Measurements from ENCODE around the gene NOL6.

DNA sequence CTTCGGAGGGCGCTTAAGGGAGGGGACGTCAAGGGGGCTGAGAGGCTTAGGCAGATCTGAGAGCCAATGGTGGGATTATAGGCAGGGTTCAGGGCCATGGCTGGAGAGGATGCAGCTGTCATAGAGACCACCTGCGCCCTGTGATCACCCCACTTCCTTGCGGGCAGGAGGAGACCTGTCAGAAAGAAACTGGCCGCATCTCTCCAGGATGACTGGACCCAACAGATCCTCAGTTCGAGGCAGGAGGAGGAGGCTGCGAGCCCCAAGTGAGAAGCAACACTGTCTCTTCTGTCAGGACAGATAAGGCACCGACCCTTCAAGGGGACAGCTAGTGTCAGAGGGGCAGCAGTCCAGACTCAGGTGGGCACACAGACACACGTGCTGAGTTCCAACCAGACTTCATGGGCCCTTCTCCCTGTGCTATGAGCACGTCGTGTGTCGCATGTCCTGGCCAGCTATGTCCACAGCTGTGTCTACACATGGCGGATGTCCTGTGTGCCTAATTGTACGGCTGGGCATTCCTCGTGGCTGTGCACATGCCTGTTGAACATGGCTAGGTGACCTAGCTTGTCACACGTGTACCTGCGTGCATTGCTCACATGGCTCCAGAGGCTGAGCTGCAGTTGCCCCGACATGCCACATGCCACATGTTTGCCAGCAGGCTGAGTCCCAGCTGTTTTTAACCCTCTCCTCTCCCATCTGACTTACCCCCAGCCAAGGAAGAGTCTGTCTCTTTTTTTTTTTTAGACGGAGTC is 25.7 kb downstream of the NOL6 start:
- no peak for TF ChIP-seq POLR2A (IDR thresholded peaks at IDR 0.05; ENCODE audit: low read length)
- no peak for TF ChIP-seq GATA1 (IDR thresholded peaks at IDR 0.05; ENCODE audit: low read depth, low read length)

Measured in erythroblast (primary cell).